Liver (tissue), 3 donors: ENCODE data around the gene MOV10.

Experiments
- EGR1 ChIP-seq, 2 donors: IDR thresholded peaks; 2 replicates each; pipeline ENCODE4 v1.6.1; 2016 to 2018; ENCODE audit warnings: antibody characterized with exemption in 2 of 2, low read depth in 2 of 2
- GABPA ChIP-seq, 2 donors: IDR thresholded peaks in 1 of 2; conservative IDR thresholded peaks in 1 of 2; 2 replicates each; pipeline ENCODE4 v1.6.1; 2016; ENCODE audit warnings: antibody characterized with exemption in 2 of 2, mild to moderate bottlenecking in 1 of 2, moderate library complexity in 1 of 2
- JUND ChIP-seq, 2 donors: IDR thresholded peaks; 2 replicates each; pipeline ENCODE4 v1.6.1; 2016; ENCODE audit warnings: antibody characterized with exemption in 2 of 2
- RAD21 ChIP-seq, 2 donors: IDR thresholded peaks; 2 replicates each; pipeline ENCODE4 v1.6.1; 2016; ENCODE audit warnings: antibody characterized with exemption in 2 of 2, mild to moderate bottlenecking in 2 of 2
- SP1 ChIP-seq: IDR thresholded peaks from 2 replicates; pipeline ENCODE4 v1.6.1; 2018; ENCODE audit warnings: antibody characterized with exemption, mild to moderate bottlenecking
- TAF1 ChIP-seq: conservative IDR thresholded peaks from 2 replicates; pipeline ENCODE4 v1.6.1; 2016; ENCODE audit warnings: antibody characterized with exemption, mild to moderate bottlenecking
- YY1 ChIP-seq: IDR thresholded peaks from 2 replicates; pipeline ENCODE4 v1.6.1; 2016; ENCODE audit warnings: antibody characterized with exemption, mild to moderate bottlenecking
- TF ChIP-seq, protein P1 (sequence below): fragments of 150-350 bp; IDR thresholded peaks from 2 replicates; pipeline ENCODE4 v1.5.1; 2017; ENCODE audit warnings: improper control_type of control experiment, low read depth, low read length; ENCODE audit not compliant: missing input control
- donor health status: healthy.
- donor health status: healthy.

DNA sequence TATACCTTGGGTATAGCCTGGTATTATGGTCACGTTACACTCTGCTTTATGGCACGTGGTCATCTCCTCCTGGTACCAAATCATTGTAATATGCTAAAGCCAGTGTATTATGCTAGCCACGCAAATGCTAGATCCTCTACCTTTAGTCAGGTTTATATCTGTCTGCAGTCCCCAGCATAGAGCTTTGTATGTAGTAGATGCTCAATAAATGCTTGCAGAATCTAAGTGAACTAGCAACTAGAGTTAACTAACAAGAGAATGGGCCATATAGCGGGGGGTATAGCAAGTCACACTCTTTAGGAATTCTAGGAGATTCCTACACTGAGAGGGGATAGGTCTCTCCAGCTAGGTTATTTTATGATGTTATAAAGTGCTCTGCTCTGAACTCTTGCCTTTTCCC lies 3.0 kb downstream of the MOV10 start:
- TF ChIP-seq, protein P1, sequence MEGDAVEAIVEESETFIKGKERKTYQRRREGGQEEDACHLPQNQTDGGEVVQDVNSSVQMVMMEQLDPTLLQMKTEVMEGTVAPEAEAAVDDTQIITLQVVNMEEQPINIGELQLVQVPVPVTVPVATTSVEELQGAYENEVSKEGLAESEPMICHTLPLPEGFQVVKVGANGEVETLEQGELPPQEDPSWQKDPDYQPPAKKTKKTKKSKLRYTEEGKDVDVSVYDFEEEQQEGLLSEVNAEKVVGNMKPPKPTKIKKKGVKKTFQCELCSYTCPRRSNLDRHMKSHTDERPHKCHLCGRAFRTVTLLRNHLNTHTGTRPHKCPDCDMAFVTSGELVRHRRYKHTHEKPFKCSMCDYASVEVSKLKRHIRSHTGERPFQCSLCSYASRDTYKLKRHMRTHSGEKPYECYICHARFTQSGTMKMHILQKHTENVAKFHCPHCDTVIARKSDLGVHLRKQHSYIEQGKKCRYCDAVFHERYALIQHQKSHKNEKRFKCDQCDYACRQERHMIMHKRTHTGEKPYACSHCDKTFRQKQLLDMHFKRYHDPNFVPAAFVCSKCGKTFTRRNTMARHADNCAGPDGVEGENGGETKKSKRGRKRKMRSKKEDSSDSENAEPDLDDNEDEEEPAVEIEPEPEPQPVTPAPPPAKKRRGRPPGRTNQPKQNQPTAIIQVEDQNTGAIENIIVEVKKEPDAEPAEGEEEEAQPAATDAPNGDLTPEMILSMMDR: no peak
- TF ChIP-seq SP1 (no peak), RAD21 (IDR thresholded peaks at IDR 0.05) (no peak), TAF1 (no peak), YY1 (no peak), GABPA (IDR thresholded peaks at IDR 0.05 in 1 of 2, conservative IDR thresholded peaks at IDR 0.05 in 1 of 2) (no peak), JUND (IDR thresholded peaks at IDR 0.05) (no peak), EGR1 (IDR thresholded peaks at IDR 0.05; ENCODE audit: low read depth in 2 of 2) (no peak)
